Mesothelial cell of epicardium (in vitro differentiated cells): ENCODE results near the gene SPAG6. TPM values are rescaled to one million over a fixed set of nuclear protein-coding genes. Genes with fewer than 3 reads are reported as not detected.

Source experiments
- DNase-seq, 2 experiments: peaks; one replicate each; pipeline ENCODE4 v3.0.0; 2021; ENCODE audit warnings: low spot score in 2 of 2; ENCODE audit not compliant: unreplicated experiment in 2 of 2
- H3K27ac Mint-ChIP-seq: 2 replicates; pipeline ENCODE4 v1.8.0; 2021; ENCODE audit warnings: mixed read lengths
- H3K27me3 Mint-ChIP-seq: 2 replicates; pipeline ENCODE4 v1.8.0; 2021; ENCODE audit warnings: low read depth, mixed read lengths
- H3K36me3 Mint-ChIP-seq: 2 replicates; pipeline ENCODE4 v1.8.0; 2021; ENCODE audit warnings: mixed read lengths
- H3K4me1 Mint-ChIP-seq: 2 replicates; pipeline ENCODE4 v1.8.0; 2021; ENCODE audit warnings: mixed read lengths
- H3K4me3 Mint-ChIP-seq: 2 replicates; pipeline ENCODE4 v1.8.0; 2021; ENCODE audit warnings: mild to moderate bottlenecking, moderate library complexity, mixed read lengths
- H3K9me3 Mint-ChIP-seq: 2 replicates; pipeline ENCODE4 v1.8.0; 2021; ENCODE audit warnings: mixed read lengths
- CTCF ChIP-seq: fragments of 200-600 bp; sonication (generic); IDR thresholded peaks from one replicate; pipeline ENCODE4 v1.5.0; 2021; ENCODE audit warnings: antibody characterized with exemption; ENCODE audit not compliant: unreplicated experiment
- total RNA-seq: library from RNA; stranded (reverse); gene quantifications from 3 replicates; pipeline ENCODE4 v1.2.1, GENCODE V29; 2021

The SPAG6 gene
- total RNA-seq, 1 donor from 2014 or later, result 0.16 TPM

- Mint-ChIP-seq H3K27me3 (no peaks in the 10 kb centered on the region), H3K4me1 (peaks cover 28% of the 10 kb centered on the region), H3K9me3 (peaks cover 7% of the 10 kb centered on the region), H3K4me3 (no peak overlapping the region), H3K36me3 (no peaks in the 10 kb centered on the region), H3K27ac (peak overlapping the region; percentile 12)
- no peak for TF ChIP-seq CTCF
- no peak for DNase-seq
Measured at GRCh38 chr10:22455068-22455857, 110.0 kb downstream of the SPAG6 start.

GRCh38 chr10:22456486-22456885, 111.2 kb downstream of the SPAG6 start:
- Mint-ChIP-seq H3K27me3 (no peaks in the 10 kb centered on the region), H3K4me3 (no peak overlapping the region), H3K36me3 (no peaks in the 10 kb centered on the region), H3K27ac (no peak overlapping the region), H3K9me3 (peaks cover 3% of the 10 kb centered on the region), H3K4me1 (peaks cover 29% of the 10 kb centered on the region)
- no peak for TF ChIP-seq CTCF
- no peak for DNase-seq

GRCh38 chr10:22458272-22459038, 113.2 kb downstream of the SPAG6 start:
- Mint-ChIP-seq H3K27ac (no peak overlapping the region), H3K9me3 (no peaks in the 10 kb centered on the region), H3K27me3 (no peaks in the 10 kb centered on the region), H3K36me3 (no peaks in the 10 kb centered on the region), H3K4me1 (peaks cover 38% of the 10 kb centered on the region), H3K4me3 (no peak overlapping the region)
- no peak for TF ChIP-seq CTCF
- DNase-seq, result no peak

- Mint-ChIP-seq H3K4me3 (no peak overlapping the region), H3K9me3 (no peaks in the 10 kb centered on the region), H3K27ac (no peak overlapping the region), H3K36me3 (no peaks in the 10 kb centered on the region), H3K27me3 (no peaks in the 10 kb centered on the region), H3K4me1 (peaks cover 37% of the 10 kb centered on the region)
- DNase-seq, result no peak
- no peak for TF ChIP-seq CTCF
Measured at GRCh38 chr10:22459496-22459895, 114.2 kb downstream of the SPAG6 start.

GRCh38 chr10:22460101-22460500, 114.8 kb downstream of the SPAG6 start:
- peaks cover 39% of the 10 kb centered on the region for H3K4me1 Mint-ChIP-seq
- H3K27me3 Mint-ChIP-seq, result no peaks in the 10 kb centered on the region
- H3K9me3 Mint-ChIP-seq, result no peaks in the 10 kb centered on the region
- no peak for DNase-seq
- H3K4me3 Mint-ChIP-seq, result no peak overlapping the region
- H3K36me3 Mint-ChIP-seq, result no peaks in the 10 kb centered on the region
- no peak for TF ChIP-seq CTCF
- no peak overlapping the region for H3K27ac Mint-ChIP-seq
